Pulmonary artery endothelial cell (primary cell): ENCODE results near the gene CCDC88B. TPM values are rescaled to one million over a fixed set of nuclear protein-coding genes. Genes with fewer than 3 reads are reported as not detected.

ENCODE experiments used
- DNase-seq: peaks from one replicate; pipeline ENCODE4 v3.0.0-alpha.2; 2011; ENCODE audit warnings: low read depth, low spot score
- total RNA-seq: library from RNA; depleted of rRNA; stranded (reverse); fragments of >200 nt; gene quantifications from 2 replicates; pipeline ENCODE4 v1.2.3, GENCODE V29; 2014

CCDC88B gene
- total RNA-seq, 1 donor from 2014 or later: 1.6 TPM

DNA sequence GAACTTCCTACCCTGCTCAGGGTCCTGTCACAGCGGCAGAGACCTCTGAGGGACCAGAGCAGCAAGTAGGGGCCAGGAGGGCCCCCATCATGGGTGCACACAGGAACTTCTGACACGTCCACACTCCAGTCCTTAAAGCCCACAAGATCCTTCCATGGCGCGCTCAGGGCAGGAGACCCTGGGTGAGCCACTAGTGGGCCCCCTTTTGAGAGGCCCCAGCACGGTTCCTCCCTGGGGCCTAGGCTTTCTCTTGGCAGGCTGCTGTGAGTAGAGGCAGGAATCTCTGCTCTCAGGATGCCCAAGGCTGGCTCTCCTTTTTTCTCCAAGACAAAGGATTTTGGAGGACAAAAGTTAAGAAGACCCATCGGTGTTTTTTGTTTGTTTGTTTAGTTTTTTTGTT, 41.3 kb downstream of the CCDC88B start:
- DNase-seq: no peak

DNA sequence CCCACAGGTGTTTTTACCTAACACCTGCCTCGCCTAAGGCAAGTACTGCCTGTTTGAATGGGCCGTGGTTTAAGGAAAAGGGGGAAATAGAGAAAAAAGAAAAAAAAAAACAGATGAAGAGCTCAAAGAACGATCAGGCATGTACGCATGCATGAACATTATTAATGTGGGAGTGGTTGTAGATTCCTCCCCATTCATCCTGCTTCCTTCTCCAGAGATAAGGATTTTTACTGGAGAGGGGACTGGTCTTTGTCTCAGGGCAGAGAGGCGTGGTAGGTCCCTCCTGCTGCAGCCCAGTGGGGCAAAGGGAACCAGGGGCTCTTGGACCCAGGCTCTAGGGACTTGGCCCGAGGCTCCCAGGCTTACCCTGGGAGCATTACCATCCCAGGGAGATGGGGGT, 42.0 kb downstream of the CCDC88B start:
- no peak for DNase-seq

DNA sequence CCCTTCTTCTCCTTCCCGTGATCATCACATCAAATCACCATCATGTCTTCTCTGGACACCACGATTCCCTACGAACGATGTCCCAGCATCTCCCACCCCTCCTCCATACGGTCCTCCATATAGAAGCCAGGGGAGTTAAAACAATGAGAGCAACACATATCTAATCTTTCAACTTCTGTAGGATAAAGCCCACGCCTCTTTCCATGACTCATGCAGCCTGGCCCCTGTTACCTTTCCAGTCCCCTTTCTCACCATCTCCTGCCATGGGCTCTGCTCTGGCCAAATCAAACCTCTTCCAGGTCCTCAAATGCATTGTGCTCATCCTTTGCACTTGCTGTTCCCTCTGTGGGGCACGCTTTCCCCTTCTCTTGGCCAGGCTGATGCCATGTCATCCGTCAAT, 42.6 kb downstream of the CCDC88B start:
- DNase-seq: no peak

DNA sequence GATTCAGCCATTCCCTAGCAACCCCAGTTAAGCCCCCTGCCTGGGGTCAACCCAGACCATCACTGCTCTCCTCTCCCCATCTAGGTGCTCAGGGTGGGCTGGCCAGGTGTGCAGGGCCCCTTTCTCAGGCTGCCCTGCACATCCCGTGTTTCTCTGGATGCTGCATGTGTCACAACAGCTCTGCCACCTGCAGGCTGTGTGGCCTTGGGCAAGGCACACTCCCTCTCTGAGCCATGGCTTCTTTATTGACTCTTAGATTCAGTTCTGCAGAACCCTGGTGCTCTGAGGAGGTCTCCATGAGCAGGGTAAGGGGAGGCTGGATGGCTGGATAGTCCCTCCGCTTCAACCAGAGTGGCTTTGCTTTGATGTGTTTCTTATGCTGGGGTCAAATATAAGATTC, 43.6 kb downstream of the CCDC88B start:
- no peak for DNase-seq

DNA sequence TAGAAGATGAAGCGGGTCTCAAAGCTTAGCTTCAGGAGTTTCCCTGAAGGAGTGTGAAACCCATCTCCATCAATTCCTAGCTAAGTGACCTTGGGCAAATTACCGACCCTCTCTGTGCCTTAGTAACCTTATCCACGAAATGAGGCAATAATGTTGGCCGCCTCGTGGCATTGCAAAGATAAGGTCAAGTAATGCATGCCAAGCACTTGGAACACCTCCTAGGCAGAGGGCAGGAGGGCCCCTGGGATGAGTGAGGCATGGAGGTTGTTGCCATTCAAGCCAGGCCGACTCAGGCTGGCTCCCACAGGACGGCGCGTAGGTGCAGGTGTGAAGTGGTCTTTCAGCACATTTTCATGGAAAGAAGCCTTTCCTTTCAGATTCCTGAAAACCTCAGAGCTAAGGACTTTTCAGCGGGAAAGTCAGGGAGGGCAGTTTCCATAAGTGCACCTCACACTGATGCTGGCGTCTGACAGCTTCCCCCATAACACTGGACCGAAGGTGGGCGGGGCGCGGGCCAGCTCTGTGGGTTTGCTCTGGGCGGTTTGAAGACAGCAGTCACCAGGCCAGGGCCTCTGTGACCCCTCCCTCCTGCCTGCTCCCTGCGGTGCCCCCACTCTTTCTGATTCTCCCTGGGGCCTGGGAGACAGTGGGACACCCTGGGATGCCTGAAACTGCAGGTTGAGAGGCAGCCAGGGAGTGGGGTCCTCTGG, 44.2 kb downstream of the CCDC88B start:
- no peak for DNase-seq

DNA sequence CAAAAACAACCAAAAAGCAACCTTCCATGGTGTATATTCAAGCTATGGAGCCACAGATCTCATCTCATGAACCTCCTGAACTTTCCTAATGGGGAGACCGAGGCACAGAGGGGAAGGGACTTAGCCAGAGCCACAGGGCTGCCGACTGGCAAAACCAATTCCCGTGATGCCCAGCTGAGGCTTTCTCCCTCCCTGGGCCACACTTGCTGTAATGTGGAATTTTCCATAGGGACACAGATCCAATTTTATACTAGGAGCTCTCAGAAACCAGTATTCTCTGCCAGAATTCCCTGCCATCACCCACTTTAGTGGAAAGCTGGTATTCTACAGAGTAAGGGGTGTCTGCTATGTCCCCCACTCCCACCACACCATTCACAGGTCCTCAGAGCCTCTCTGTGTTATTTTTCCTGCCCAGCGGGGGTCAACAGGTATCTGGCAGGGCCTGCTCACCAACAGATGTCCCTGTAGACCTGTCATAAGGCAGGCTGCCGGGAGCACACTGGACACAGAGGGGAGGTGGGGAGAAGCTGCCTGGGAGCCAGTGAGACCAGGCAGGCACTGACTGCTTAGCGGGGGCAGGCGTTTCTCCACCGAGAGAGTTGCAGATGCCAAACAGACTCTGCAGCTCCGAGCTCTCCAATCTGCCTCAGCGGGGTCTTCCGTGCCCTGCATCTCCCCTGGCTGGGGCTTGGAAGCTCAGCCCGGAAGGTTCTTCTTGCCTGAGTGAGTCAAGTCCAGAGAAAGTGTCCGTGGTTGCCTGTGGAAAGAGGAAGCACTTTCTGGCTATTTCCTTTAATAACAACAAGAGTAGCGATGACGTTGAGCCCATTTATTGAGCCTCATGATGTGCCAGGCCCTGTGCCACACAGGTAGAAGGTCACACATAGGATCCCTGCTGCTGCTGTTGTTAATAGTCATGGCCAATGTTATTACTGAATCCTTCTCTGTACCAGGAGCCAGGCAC, 45.3 kb downstream of the CCDC88B start:
- DNase-seq: no peak

DNA sequence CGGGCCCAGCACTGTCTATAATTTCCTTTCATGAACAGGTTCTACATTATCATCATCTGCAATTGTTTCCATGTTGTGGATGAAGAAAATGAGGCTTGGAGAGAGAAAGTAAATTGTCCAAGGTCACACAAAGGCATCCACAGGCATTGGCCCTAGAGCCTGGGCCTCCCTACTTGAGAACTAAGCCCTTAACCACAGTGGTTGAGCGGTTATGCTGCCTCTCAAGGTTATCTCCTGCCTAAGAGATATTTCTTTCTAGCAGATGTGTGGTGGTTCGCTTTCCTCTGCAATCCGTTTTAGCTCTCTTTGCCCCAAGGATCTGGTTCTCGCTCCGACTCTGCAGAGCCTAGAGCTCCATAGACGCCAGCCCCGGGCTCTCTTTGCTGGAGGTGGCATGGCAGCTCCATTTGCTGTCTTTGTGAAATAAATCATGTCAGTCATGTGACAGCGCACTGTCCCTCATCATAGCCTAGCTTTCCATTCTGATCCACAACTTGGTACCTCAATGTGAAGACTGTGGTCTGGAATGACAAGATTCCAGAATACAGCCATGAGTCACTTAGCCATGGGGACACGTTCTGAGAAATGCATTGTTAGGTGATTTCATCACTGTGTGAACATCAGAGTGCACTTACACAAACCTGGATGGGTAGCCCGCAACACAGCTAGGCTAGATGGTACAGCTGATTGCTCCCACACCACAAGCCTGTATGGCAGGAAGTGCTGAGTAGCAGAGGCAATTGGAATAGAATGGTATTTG, 46.1 kb downstream of the CCDC88B start:
- DNase-seq: no peak

DNA sequence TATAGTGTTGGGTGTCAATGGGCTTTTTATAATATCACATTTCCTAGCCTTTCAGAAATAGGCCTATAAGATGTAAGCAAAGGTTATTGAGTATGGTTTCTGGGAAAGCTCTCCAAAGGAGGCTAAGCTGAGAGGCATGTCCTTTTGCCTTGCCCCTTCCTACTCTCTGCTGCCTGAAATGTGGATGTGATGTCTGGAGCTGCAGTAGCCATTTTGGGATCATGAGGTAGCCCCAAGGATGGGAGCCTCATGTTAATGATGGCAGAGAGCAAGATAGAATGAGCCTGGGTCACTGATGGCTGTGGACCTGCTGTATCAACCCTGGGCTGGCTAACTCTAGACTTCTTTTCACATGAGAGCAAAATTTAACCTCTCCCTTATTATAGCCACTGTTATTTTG, 47.9 kb downstream of the CCDC88B start:
- DNase-seq: no peak

DNA sequence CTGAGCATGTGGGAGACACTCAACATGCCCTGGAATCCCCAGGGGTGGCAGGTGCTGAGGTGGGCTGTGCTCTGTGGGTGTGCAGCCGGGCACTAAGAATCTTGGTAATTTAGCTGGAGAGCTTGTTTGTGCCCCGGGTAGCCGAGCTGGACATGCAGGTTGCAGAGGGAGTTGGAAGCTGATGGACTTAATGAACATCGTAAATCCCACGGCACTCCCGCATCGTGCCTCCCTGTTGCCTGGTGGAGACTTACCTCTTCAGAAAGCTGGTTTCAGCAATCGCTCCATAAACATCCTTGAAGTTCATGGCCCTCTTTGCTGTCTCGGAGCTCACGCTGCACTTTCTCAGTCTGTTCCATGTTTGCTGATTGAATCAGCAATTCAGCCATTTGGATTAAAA, 48.9 kb downstream of the CCDC88B start:
- DNase-seq: no peak

DNA sequence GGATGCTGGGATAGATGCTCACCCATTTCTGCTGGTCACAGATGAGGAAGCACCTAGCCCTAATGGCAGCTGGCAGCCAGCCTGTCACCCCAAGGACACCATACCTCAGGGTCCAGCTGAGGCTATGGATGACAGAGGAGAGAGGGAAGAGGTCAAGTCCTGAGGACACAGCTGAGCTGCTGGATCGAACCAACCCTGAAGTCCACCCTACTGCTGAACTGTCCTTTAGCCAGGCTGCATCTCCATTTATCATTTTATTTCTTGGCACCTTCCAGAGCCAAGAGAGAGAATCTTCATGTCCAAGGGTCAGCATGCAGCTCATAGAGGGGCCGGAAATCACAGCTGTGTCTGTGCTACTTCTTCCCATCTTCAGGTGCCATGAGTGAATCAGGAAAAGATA, 49.8 kb downstream of the CCDC88B start:
- no peak for DNase-seq

DNA sequence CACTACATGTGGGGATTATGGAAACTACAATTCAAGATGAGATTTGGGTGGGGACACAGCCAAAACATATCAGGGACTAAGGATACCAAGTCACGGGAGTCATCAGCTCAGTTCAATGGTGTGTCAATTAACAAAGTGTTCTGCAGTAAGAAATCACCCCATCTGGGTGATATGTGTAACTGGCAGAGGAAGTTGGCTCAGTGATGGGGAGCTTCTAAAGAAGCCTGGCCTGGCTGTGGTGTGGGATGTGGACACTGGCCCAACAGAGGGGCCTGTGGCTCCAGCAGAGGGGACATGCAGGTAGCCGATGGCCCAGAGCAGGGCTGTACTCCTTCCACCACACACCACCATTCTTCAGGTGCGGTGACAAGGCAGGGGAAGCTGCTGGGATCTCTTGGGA, 50.6 kb downstream of the CCDC88B start:
- no peak for DNase-seq

DNA sequence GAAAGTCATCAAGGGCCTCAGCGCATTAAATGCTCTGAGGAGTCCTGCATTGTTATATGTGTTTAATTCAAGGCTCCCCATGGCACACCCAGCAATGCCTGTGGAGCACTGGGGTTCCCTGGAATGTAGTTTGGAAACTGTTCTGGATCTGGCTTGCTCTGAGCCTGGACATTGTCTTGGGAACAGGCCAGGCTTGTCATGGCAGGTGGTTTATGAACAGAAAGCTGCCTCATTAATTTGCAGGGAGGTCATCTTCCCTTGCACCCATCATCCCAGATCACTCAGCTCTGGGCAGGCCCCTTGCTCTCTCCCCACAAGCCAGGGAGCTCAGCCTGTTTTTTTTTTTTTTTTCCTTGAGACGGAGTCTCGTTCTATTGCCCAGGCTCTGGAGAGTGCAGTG, 51.8 kb downstream of the CCDC88B start:
- DNase-seq: no peak

DNA sequence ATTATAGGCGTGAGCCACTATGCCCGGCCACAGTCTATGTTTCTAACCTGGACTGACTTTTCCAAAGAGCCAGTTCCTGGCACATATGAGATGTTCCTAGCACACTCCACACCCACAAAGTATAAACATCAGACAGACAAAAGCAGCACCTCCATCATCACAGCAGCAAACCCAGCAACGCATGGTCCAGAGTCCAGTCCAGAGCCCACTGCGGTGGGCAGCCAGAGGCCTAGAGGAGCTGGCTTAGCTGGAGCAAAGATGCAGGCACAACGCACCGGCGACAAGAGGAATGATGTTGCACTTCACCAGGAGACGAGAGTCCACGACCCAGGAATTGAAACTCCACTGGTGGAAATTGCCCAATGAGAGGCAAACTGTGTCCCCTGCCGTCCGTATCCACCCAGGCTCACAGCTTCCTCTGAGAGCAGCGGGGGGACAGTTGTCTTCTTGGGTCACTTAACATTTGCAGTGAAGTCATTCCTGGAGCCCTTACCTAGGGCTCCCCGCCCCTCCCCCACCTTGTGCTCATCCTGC, 55.6 kb downstream of the CCDC88B start:
- DNase-seq: no peak

DNA sequence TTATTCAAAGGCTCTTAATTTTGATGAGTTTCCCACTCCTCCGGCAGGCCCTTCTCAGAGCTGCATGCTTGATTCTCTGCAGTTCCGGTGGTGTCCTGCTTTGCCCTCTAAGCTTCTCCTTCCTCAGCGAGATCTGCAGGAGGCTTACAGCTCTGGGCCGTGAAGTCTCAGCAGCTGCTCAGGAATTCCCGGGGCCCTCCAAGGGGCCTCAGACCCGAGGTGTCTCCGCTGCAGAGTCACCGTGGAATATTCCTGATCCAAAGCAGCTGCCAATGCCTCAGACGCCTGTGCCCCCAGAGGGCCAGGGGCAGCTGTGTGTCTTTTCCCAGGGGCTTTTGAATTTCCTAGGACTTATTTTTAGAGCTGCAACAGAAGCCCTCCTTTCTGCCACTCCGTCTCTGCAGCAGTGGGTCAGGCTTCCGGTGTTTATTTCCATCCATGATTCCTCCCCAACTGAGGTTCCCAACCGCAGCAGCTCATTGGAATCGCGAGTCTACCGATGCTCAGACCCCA, 56.1 kb downstream of the CCDC88B start:
- no peak for DNase-seq

DNA sequence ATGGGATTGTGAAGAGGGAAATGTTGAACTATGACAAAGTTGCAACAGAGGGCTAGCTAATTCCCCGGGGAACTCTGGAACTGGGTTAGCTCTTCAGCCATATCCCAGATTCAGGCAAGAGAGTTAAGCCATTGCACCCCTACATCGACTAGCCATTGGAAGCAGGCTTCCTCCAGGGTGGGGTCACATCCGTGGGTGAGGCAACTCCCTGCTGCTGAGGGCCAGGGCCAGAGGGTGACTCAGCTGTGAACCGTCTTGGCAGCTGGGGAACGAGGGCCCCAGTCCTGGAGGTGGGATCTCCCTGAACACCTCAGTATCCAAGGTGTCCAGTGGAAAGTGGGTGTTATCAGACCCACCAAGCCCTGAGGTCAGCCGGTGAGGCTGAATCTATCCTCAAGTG, 60.1 kb downstream of the CCDC88B start:
- DNase-seq: no peak

DNA sequence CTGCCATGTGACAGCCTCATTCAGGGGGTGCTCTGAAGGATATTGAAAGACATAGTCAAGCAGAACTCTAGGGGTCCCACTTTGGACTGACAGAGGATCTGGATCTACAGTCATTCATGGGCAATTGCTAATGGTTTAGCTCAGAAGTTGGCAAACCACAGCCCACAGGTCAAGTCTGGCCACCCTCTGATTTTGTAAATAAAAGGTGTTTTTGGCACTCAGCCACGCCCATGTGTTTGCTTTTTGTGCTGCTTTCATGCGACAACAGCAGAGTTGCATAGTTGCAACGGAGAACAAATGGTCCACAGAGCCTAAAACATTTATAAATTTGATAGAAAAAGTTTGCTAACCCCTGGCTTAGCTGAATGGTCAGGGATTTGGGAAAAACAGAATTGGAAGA, 60.7 kb downstream of the CCDC88B start:
- no peak for DNase-seq

DNA sequence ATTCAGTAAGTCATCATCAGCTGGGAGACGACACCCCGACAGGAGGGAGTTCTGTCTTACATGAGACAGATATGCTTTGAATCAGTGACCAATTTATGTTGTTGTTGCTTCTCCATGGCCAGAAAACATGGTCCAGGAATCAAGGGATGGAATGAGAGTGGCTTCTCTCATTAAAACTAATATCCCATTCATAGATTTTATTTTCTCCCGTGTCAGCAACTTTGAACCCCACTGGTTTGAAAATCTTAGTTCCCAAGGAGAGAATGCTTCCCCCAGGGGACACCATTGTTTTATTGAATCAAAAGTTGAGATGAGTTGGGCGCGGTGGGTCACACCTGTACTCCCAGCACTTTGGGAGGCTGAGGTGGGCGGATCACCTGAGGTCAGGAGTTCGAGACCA, 61.8 kb downstream of the CCDC88B start:
- no peak for DNase-seq

DNA sequence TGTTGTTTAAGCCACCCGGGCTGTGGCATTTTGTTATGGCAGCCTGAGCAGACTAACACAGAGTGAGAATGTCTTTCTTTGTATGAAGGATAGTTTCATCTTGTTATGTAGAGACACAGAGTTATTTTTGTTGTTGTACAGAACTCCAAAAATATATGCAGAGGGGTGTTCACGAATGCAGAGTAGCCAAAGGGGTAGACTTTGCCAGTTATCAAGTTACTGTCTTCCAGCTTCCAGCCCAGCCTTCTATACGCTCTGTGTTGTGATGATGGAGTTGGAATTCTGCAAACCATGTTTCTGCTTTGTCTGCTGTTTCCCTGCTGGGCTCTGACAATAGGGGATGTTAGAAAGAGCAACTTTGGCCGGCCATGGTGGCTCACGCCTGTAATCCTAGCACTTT, 63.1 kb downstream of the CCDC88B start:
- DNase-seq: no peak

DNA sequence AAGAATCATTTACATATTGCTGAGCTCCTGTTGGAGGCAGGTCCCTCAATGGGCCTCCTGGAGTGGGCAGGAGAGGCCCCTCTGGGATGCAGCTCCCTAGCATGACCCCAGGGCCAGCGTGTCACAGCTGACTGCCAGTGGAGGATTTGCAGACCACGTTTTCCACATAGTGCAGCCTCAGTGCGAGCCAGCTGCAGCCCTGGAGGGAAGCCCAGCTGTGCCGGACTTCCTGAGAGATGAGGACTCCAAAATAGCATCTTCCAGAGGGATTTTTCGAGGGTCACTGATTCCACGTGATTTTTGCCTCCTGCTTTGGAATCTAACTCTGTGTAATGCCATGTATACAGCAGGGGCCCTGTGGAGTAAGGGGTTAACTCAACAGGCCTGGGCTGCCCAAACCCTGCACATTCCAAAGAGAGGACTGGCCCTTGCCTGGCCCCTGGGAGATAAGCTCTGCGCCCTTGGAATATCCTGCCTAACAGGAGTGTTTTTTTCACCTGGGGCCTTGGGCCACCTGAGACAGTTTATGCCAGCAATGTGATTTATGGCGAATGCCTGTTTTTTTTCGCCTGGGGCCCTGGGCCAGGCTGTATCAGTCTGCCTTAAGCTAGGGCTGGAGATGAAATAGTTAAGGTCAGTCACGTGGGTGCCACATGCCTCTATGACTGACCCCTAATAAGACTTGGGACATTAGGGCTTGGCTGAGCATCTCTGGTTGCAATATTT, 66.4 kb downstream of the CCDC88B start:
- DNase-seq: no peak
